ENCODE measurements around the gene CCDC197. TPM values are rescaled to one million over a fixed set of nuclear protein-coding genes. Genes with fewer than 3 reads are reported as not detected.

Gene CCDC197
- total RNA-seq, 1 donor from 2014 or later: not detected

- Mint-ChIP-seq H3K27ac (ENCODE audit: unreplicated experiment) (no peak overlapping the region), H3K27me3 (ENCODE audit: low read depth) (peaks cover 30% of the 10 kb centered on the region), H3K36me3 (ENCODE audit: low read depth) (no peaks in the 10 kb centered on the region), H3K4me3 (ENCODE audit: unreplicated experiment) (no peak overlapping the region), H3K9me3 (ENCODE audit: low read depth) (no peaks in the 10 kb centered on the region), H3K4me1 (ENCODE audit: low read depth) (peaks cover 6% of the 10 kb centered on the region)
- TF ChIP-seq CTCF (IDR thresholded peaks at IDR 0.05): no peak
- DNase-seq (ENCODE audit: low spot score): no peak
These were observed 22.2 kb downstream of the CCDC197 start for GRCh38 chr14:94019329-94019728.

- no peak for TF ChIP-seq CTCF (IDR thresholded peaks at IDR 0.05)
- Mint-ChIP-seq H3K4me1 (ENCODE audit: low read depth) (peaks cover 6% of the 10 kb centered on the region), H3K4me3 (ENCODE audit: unreplicated experiment) (no peak overlapping the region), H3K36me3 (ENCODE audit: low read depth) (no peaks in the 10 kb centered on the region), H3K27me3 (ENCODE audit: low read depth) (peaks cover 23% of the 10 kb centered on the region), H3K27ac (ENCODE audit: unreplicated experiment) (no peak overlapping the region), H3K9me3 (ENCODE audit: low read depth) (no peaks in the 10 kb centered on the region)
- DNase-seq (ENCODE audit: low spot score): no peak
These were observed 23.2 kb downstream of the CCDC197 start for GRCh38 chr14:94020267-94020666.

- Mint-ChIP-seq H3K9me3 (ENCODE audit: low read depth) (no peaks in the 10 kb centered on the region), H3K4me3 (ENCODE audit: unreplicated experiment) (no peak overlapping the region), H3K27ac (ENCODE audit: unreplicated experiment) (peak overlapping the region; percentile 30), H3K36me3 (ENCODE audit: low read depth) (no peaks in the 10 kb centered on the region), H3K27me3 (ENCODE audit: low read depth) (peaks cover 17% of the 10 kb centered on the region), H3K4me1 (ENCODE audit: low read depth) (peaks cover 11% of the 10 kb centered on the region)
- DNase-seq (ENCODE audit: low spot score): no peak
- TF ChIP-seq CTCF (IDR thresholded peaks at IDR 0.05): no peak
These were observed 23.9 kb downstream of the CCDC197 start for GRCh38 chr14:94021001-94021400.

DNA sequence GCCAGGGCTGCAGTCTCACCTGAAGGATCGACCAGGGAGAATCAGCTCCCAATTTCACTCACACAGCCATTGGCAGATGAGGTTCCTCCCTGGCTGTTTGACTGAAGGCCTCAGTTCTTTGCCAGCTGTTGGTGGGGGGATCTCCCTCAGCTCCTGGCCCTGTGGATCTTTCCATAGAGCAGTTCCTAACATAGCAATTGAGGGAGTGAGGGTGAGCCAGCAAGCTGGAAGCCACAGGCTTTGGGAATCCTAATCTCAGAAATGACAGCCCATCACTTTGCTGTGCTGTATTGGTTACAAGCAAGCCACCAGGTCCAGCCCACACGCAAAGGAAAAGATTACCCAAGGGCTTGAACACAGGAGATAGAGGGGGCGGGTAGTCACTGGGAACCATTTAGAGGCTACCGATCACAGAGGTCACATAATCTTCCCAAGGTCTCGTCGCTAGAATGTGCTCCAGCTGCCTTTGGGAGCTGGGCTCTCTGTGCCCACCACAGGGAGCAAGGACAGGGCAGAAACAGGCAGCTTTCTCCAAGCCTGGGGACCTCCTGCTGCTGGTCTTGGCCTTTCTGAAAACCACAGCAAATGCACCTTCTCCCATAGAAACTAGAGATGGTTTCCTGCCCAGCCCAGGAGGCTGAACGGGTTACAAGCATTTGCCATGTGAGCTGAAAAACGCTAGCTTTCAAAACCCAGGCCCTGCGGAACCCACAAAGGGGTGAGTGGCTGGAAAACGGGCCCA lies 24.5 kb downstream of the CCDC197 start:
- Mint-ChIP-seq H3K4me3 (ENCODE audit: unreplicated experiment) (no peak overlapping the region), H3K9me3 (ENCODE audit: low read depth) (no peaks in the 10 kb centered on the region), H3K4me1 (ENCODE audit: low read depth) (peaks cover 13% of the 10 kb centered on the region), H3K27ac (ENCODE audit: unreplicated experiment) (no peak overlapping the region), H3K36me3 (ENCODE audit: low read depth) (no peaks in the 10 kb centered on the region), H3K27me3 (ENCODE audit: low read depth) (peaks cover 14% of the 10 kb centered on the region)
- no peak for TF ChIP-seq CTCF (IDR thresholded peaks at IDR 0.05)
- DNase-seq (ENCODE audit: low spot score): no peak

GRCh38 chr14:94022532-94023411 lies 25.7 kb downstream of the CCDC197 start:
- H3K4me1 Mint-ChIP-seq (ENCODE audit: low read depth): peaks cover 13% of the 10 kb centered on the region
- no peaks in the 10 kb centered on the region for H3K36me3 Mint-ChIP-seq (ENCODE audit: low read depth)
- DNase-seq (ENCODE audit: low spot score): no peak
- H3K9me3 Mint-ChIP-seq (ENCODE audit: low read depth): no peaks in the 10 kb centered on the region
- no peak overlapping the region for H3K4me3 Mint-ChIP-seq (ENCODE audit: unreplicated experiment)
- peaks cover 6% of the 10 kb centered on the region for H3K27me3 Mint-ChIP-seq (ENCODE audit: low read depth)
- no peak for TF ChIP-seq CTCF (IDR thresholded peaks at IDR 0.05)
- no peak overlapping the region for H3K27ac Mint-ChIP-seq (ENCODE audit: unreplicated experiment)
